IPS-18a (cell line): ENCODE measurements around the gene C1QTNF9.
"Not testable (repeated sequence)": the region's sequence is repeated elsewhere in the genome, so short reads cannot be mapped to it uniquely, and the experiment has no call there.

Experiments used
- H3K27ac ChIP-seq: one replicate; pipeline ENCODE4 v1.5.1; 2013; ENCODE audit warnings: low read length
- H3K27me3 ChIP-seq: one replicate; pipeline ENCODE4 v1.6.1; 2013; ENCODE audit warnings: mild to moderate bottlenecking, low read length; ENCODE audit not compliant: control insufficient read depth, insufficient read depth
- H3K36me3 ChIP-seq: one replicate; pipeline ENCODE4 v1.6.1; 2013; ENCODE audit warnings: low read depth, low read length; ENCODE audit not compliant: control insufficient read depth
- H3K4me1 ChIP-seq: one replicate; pipeline ENCODE4 v1.6.1; 2013; ENCODE audit warnings: low read depth, low read length; ENCODE audit not compliant: control insufficient read depth
- H3K4me3 ChIP-seq: one replicate; pipeline ENCODE4 v1.5.1; 2013; ENCODE audit warnings: low read length
- H3K9ac ChIP-seq: one replicate; pipeline ENCODE4 v1.6.1; 2013; ENCODE audit warnings: mild to moderate bottlenecking, low read length, moderate library complexity
- H3K9me3 ChIP-seq: one replicate; pipeline ENCODE4 v1.6.1; 2013; ENCODE audit warnings: low read depth, low read length; ENCODE audit not compliant: control insufficient read depth

The C1QTNF9 gene

DNA sequence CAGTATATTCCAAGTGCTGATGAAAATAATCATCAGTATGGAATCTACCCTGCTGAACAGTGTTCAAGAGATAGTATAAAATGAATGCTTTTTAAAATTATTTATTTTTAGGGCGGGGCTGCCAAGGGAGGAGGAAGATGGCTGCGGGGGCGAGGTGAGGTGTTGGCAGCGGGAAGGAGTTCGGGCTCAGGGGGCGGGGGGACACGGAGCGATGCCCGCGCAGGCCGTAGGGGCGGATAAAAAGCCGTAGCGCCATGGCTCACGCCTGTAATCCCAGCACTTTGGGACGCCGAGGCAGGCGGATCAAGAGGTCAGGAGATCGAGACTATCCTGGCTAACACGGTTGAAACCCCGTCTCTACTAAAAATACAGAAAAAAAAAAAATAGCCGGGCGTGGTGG is 18.2 kb downstream of the C1QTNF9 start:
- not testable (repeated sequence) for H3K36me3 ChIP-seq, H3K4me1 ChIP-seq, H3K9ac ChIP-seq, H3K4me3 ChIP-seq, H3K27ac ChIP-seq, H3K9me3 ChIP-seq
- peaks cover 14% of the 10 kb centered on the region for H3K27me3 ChIP-seq

DNA sequence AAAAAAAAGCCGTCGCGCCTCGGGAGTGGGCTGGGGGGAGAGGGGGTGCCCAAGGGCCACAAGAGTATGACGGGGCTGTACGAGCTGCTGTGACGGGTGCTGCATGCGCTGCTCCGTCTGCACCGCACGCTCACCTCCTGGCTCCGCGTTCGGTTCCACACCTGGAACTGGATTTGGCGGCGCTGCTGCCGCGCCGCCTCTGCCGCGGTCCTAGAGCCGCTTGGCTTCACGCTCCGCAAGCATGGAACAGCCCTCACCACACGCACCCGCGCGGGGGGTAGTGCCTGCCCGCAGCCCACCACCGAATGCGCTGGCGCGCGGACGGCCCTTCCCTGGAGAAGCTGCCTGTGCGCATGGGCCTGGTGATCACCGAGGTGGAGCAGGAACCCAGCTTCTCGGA is 18.8 kb downstream of the C1QTNF9 start:
- H3K4me3 ChIP-seq: peak overlapping the region; percentile 27
- no peak overlapping the region for H3K27ac ChIP-seq
- H3K9me3 ChIP-seq: no peaks in the 10 kb centered on the region
- peaks cover 14% of the 10 kb centered on the region for H3K27me3 ChIP-seq
- no peaks in the 10 kb centered on the region for H3K4me1 ChIP-seq
- H3K9ac ChIP-seq: no peak overlapping the region
- no peaks in the 10 kb centered on the region for H3K36me3 ChIP-seq

DNA sequence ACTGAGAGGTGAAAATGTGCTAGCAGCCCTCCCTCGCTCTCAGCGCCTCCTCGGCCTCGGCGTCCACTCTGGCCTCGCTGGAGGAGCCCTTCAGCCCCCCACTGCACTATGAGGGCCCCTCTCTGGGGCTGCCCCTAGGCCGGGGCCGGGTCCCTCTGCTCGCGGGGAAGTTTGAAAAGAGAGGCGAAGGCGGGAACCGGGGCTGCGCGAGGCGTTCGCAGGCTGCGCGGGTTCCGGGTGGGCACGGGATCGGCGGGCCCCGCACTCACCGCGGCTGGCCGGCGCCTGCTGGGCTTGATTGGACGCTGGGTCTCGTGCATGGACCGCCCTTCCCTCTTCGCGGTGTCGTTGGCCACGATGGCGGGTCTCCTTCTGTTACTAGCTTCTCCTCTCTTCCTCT is 29.3 kb downstream of the C1QTNF9 start:
- H3K9ac ChIP-seq: no peak overlapping the region
- H3K36me3 ChIP-seq: no peaks in the 10 kb centered on the region
- H3K4me3 ChIP-seq: no peak overlapping the region
- H3K27ac ChIP-seq: no peak overlapping the region
- H3K4me1 ChIP-seq: no peaks in the 10 kb centered on the region
- no peaks in the 10 kb centered on the region for H3K9me3 ChIP-seq
- H3K27me3 ChIP-seq: no peaks in the 10 kb centered on the region

DNA sequence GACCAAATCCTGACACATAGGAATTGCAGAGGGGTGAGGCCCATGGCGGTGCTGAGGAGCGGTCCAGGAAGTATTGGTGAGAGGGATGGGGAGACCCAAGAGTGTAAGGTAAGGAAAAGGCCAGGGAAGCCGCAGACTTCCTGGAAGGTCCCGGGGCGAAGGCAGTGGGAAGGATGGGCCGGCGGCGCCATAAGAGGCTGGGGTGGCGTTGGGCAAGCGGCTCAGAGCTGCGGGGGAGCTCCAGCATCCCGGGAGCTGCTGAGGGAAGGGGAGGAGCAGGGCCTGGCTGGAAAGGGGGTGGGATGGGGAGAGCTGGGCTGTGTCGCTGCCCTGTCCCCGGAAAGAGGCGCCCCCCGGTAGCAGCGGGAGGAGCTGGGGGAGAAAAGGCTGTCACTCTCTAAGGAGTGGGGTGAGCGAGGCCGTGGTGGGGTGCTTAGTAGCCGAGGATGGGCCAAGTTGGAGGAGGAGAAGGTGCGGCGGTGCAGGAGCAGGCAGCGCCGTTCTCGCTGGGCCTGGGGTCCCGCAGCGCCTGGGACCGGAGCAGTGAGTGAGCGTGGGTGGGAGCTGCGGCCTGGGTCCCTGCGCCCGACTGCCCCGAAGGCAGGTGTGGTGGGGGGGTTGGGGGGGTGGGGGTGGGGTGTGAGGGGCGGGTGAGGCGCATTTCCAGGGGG is 30.7 kb downstream of the C1QTNF9 start:
- no peaks in the 10 kb centered on the region for H3K36me3 ChIP-seq
- no peak overlapping the region for H3K27ac ChIP-seq
- no peak overlapping the region for H3K9ac ChIP-seq
- no peak overlapping the region for H3K4me3 ChIP-seq
- H3K4me1 ChIP-seq: no peaks in the 10 kb centered on the region
- H3K9me3 ChIP-seq: no peaks in the 10 kb centered on the region
- H3K27me3 ChIP-seq: no peaks in the 10 kb centered on the region

DNA sequence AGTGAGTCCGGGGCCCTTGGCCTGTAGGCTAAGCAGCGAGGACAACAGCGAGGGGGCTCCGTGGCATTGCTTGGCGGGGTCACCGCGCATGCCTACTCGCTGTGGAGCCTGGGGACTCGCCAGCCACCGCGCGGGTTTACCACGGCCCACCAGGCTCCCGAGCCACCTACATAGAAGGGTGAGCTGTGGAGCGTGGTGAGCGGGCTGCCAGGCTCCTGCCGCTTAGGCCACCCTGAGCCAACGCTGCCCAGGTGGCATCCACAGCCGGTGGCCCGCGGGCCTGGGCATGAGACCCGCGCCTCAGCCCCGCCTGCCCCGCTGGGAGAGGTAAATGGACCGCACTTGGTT is 31.2 kb downstream of the C1QTNF9 start:
- Histone ChIP-seq H3K27me3 (no peaks in the 10 kb centered on the region), H3K27ac (no peak overlapping the region), H3K36me3 (no peaks in the 10 kb centered on the region), H3K9ac (no peak overlapping the region), H3K4me3 (no peak overlapping the region), H3K9me3 (no peaks in the 10 kb centered on the region), H3K4me1 (no peaks in the 10 kb centered on the region)

DNA sequence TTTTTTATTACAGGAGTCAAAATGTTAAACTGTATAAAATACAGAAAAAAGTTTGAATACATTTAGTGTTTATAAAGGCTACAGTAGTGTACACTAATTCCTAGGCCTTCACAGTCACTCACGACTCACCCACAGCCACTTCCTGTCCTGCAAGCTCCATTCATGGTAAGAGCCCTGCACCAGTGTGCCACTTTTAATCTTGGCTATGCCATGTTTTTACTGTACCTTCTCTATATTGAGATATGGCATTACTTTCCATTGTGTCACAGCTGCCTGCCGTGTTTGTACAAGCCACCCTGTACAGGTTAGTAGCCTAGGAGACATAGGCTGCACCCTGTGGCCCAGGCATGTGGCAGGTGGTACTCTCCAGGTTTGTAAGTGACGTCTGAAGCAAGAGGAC is 32.1 kb downstream of the C1QTNF9 start:
- Histone ChIP-seq H3K36me3 (no peaks in the 10 kb centered on the region), H3K4me1 (no peaks in the 10 kb centered on the region), H3K9me3 (no peaks in the 10 kb centered on the region), H3K4me3 (no peak overlapping the region), H3K9ac (no peak overlapping the region), H3K27ac (no peak overlapping the region), H3K27me3 (no peaks in the 10 kb centered on the region)

DNA sequence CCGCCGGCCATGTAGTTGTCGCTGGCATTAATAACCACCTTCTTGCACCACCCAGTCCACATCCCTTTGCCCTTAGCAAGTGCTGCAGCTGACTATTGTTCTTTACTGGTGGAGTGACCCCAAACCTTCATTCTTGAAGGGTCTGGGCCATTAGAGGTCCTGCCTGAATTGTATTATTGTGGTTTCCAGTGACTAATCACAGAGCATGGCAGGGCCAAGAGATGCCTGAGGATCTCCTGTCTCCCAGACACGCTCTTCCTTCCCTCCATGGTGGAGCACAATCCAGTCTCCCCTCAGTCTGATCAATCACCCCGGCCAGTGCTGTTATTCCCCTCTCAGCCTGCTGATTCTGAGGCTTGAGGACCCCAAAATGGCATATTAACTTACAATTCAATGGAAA is 39.0 kb downstream of the C1QTNF9 start:
- no peaks in the 10 kb centered on the region for H3K9me3 ChIP-seq
- no peaks in the 10 kb centered on the region for H3K36me3 ChIP-seq
- H3K27me3 ChIP-seq: no peaks in the 10 kb centered on the region
- H3K9ac ChIP-seq: no peak overlapping the region
- no peaks in the 10 kb centered on the region for H3K4me1 ChIP-seq
- H3K4me3 ChIP-seq: no peak overlapping the region
- H3K27ac ChIP-seq: no peak overlapping the region

DNA sequence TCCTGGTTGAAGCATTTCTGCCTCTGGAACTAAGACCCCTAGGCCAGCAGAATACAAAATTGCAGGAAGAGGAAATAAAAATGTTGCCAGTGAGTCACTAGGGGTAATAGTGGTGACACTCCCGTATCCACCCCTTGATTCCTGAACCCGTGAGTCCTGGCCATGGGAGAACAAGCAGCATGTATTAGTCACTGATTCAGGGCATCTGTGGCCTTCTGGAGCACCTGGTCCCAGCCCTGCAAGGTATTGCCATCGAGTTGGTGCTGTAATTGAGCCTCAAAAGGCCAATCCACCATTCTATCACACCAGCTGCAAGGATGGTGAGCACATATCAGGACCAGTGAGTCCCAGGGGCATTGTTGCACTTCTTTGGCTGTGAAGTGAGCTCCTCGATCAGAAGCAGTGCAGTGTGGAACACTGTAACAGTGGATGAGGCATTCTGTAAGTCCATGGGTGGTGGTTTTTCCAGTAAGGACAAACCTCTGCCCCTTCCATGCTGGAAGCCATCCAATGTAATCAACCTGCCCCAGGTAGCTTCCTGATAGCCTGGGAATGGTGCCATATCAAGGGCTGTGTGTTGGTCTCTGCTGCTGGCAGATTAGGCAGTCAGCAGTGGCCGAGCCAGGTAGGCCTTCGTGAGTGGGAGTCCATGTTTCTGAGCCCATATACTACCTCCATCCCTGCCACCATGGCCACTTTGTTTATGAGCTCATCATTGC is 39.6 kb downstream of the C1QTNF9 start:
- H3K4me1 ChIP-seq: no peaks in the 10 kb centered on the region
- H3K27ac ChIP-seq: no peak overlapping the region
- H3K27me3 ChIP-seq: no peaks in the 10 kb centered on the region
- no peak overlapping the region for H3K4me3 ChIP-seq
- no peak overlapping the region for H3K9ac ChIP-seq
- H3K9me3 ChIP-seq: no peaks in the 10 kb centered on the region
- H3K36me3 ChIP-seq: no peaks in the 10 kb centered on the region

DNA sequence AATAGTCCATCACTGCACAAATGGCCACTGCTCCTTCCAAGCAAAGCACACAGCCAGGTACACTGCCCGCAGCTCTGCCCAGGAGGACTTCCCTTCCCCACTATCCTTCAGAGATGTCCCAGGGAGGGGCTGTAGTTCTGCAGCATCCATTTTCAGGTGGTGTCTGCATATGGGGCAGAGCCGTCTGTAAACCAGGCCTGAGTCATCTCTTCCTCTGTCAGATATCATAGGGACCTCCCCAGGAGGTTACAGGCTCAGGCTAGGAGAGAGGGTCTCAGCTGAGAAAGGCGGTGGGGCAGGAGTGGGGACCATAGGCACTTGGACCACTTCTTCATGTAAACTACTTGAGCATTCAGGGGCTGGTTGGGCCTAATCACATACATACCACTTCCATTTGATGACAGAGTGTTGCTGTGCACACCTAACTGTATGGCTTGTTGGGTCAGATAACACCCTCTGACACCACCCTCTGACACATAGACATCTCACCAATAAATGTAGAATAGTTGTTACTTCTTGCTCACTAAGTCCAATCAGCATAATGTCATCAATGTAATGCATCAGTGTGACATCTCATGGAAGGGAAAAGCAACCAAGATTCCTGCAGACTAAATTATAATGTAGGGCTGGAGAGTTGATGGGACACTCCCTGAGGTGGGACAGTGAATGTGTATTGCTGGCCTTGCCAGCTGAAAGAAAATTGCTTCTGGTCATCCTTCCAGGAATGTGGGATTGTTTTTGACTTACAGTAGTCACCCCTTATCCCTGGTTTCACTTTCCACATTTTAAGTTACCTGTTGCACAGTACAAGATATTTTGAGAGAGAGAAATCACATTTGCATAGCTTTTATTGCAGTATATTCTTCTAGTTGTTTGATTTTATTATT is 40.6 kb downstream of the C1QTNF9 start:
- H3K4me3 ChIP-seq, H3K27ac ChIP-seq, H3K9ac ChIP-seq, H3K9me3 ChIP-seq, H3K36me3 ChIP-seq, H3K27me3 ChIP-seq, H3K4me1 ChIP-seq: not testable (repeated sequence)

DNA sequence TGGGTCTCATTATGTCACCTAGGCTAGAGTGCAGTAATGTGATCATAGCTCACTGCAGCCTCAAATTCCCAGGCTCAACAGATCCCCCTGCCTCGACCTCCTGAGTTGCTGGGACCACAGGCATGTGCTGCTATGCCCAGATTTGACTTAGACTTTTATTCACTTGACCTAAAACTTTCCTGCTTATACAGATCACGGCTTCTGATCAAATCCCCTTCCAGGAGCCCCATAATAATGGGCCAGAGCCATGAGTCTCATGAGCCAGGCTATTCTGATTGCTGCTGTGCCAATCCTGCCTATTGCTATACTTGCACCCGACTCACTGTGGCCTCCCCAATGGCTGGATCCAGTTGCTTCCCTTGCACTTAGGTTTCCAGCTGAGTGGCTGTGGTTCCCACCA is 42.0 kb downstream of the C1QTNF9 start:
- Histone ChIP-seq H3K4me3 (no peak overlapping the region), H3K27me3 (no peaks in the 10 kb centered on the region), H3K9ac (no peak overlapping the region), H3K36me3 (no peaks in the 10 kb centered on the region), H3K9me3 (no peaks in the 10 kb centered on the region), H3K27ac (no peak overlapping the region), H3K4me1 (no peaks in the 10 kb centered on the region)

DNA sequence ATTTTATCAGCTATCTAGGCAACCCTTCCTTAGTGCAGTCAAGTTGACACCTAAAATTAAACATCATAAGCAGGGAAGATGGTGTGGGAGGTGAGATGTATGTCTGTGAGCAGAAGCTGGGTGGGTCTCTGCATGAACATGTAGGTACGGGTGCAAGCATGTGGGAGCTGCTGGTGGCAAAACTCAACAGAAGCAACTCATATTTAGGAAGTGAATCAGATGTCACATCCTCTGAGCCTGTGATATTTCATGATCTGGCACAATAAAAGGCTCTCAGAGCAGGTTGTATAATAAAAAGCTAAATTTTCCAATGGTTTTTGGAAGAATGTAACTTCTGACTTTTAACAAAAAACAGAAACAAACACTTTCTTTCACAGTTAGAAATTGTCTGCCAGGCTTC is 44.4 kb downstream of the C1QTNF9 start:
- H3K4me1 ChIP-seq: no peaks in the 10 kb centered on the region
- H3K27ac ChIP-seq: no peak overlapping the region
- H3K4me3 ChIP-seq: no peak overlapping the region
- H3K27me3 ChIP-seq: no peaks in the 10 kb centered on the region
- H3K9me3 ChIP-seq: no peaks in the 10 kb centered on the region
- H3K9ac ChIP-seq: no peak overlapping the region
- no peaks in the 10 kb centered on the region for H3K36me3 ChIP-seq
